Measurements from ENCODE around the gene PAPPA. TPM values are rescaled to one million over a fixed set of nuclear protein-coding genes. Genes with fewer than 3 reads are reported as not detected.

PAPPA gene
- total RNA-seq, 1 experiment from 2014 or later: 3.9 TPM

- Histone ChIP-seq H3K4me1 (replicated peaks; ENCODE audit: insufficient read depth) (no peaks in the 10 kb centered on the region), H3K4me3 (no peak overlapping the region), H3K27ac (no peak overlapping the region), H4K20me1 (ENCODE audit: insufficient read depth) (no peaks in the 10 kb centered on the region), H3K9me2 (ENCODE audit: insufficient read depth) (no peaks in the 10 kb centered on the region), H3K27me3 (ENCODE audit: insufficient read depth, low read depth) (no peaks in the 10 kb centered on the region), H3K36me3 (ENCODE audit: low read depth) (no peaks in the 10 kb centered on the region), H3K9me3 (ENCODE audit: insufficient read depth, low read depth) (no peaks in the 10 kb centered on the region), H2AFZ (no peak overlapping the region), H3K79me2 (ENCODE audit: low read depth) (no peaks in the 10 kb centered on the region), H3F3A (ENCODE audit: insufficient read depth, low read depth) (no peaks in the 10 kb centered on the region), H3K4me2 (no peak overlapping the region)
- POLR2A ChIA-PET (ENCODE audit: unreplicated experiment): no interaction called here
- peak in 1 of 2 experiments; percentile 5 for DNase-seq
- CTCF ChIA-PET: no interaction called here
- no TSS peak for BruUV-seq (replicated peaks)
- intact Hi-C loops (cut with micrococcal nuclease; ENCODE audit: unreplicated experiment): no loop called here
- TF ChIP-seq CTCF (conservative IDR thresholded peaks at IDR 0.05) (no peak), EZH2 (IDR thresholded peaks at IDR 0.05; ENCODE audit: low read depth) (no peak)
Observed at GRCh38 chr9:116365056-116365471, 211.5 kb downstream of the PAPPA start.

- Histone ChIP-seq H3K9me2 (ENCODE audit: insufficient read depth) (no peaks in the 10 kb centered on the region), H3K4me1 (replicated peaks; ENCODE audit: insufficient read depth) (no peaks in the 10 kb centered on the region), H3K27ac (no peak overlapping the region), H3F3A (ENCODE audit: insufficient read depth, low read depth) (no peaks in the 10 kb centered on the region), H3K36me3 (ENCODE audit: low read depth) (no peaks in the 10 kb centered on the region), H2AFZ (no peak overlapping the region), H3K9me3 (ENCODE audit: insufficient read depth, low read depth) (no peaks in the 10 kb centered on the region), H4K20me1 (ENCODE audit: insufficient read depth) (no peaks in the 10 kb centered on the region), H3K4me3 (no peak overlapping the region), H3K79me2 (ENCODE audit: low read depth) (no peaks in the 10 kb centered on the region), H3K4me2 (no peak overlapping the region), H3K27me3 (ENCODE audit: insufficient read depth, low read depth) (no peaks in the 10 kb centered on the region)
- ChIA-PET CTCF (no interaction called here), POLR2A (ENCODE audit: unreplicated experiment) (no interaction called here)
- no TSS peak for BruUV-seq (replicated peaks)
- intact Hi-C loops (cut with micrococcal nuclease; ENCODE audit: unreplicated experiment): no loop called here
- DNase-seq: no peak
- TF ChIP-seq EZH2 (IDR thresholded peaks at IDR 0.05; ENCODE audit: low read depth): no peak
Observed at GRCh38 chr9:116366241-116366640, 212.7 kb downstream of the PAPPA start.

GRCh38 chr9:116368680-116369079 is 215.1 kb downstream of the PAPPA start:
- no TSS peak for BruUV-seq (replicated peaks)
- no peaks in the 10 kb centered on the region for H3F3A ChIP-seq (ENCODE audit: insufficient read depth, low read depth)
- no peaks in the 10 kb centered on the region for H4K20me1 ChIP-seq (ENCODE audit: insufficient read depth)
- CTCF ChIA-PET: interaction anchor here (0.6 kb wide), 1 partner anchor 67 kb away, joined by 3 read pairs; no protein-coding TSS in a partner anchor
- no peaks in the 10 kb centered on the region for H3K79me2 ChIP-seq (ENCODE audit: low read depth)
- H3K4me1 ChIP-seq (replicated peaks; ENCODE audit: insufficient read depth): no peaks in the 10 kb centered on the region
- DNase-seq: no peak
- no peaks in the 10 kb centered on the region for H3K27me3 ChIP-seq (ENCODE audit: insufficient read depth, low read depth)
- H2AFZ ChIP-seq: no peak overlapping the region
- H3K27ac ChIP-seq: no peak overlapping the region
- POLR2A ChIA-PET (ENCODE audit: unreplicated experiment): no interaction called here
- H3K4me3 ChIP-seq: no peak overlapping the region
- H3K9me2 ChIP-seq (ENCODE audit: insufficient read depth): no peaks in the 10 kb centered on the region
- no peak for TF ChIP-seq EZH2 (IDR thresholded peaks at IDR 0.05; ENCODE audit: low read depth)
- no peak for TF ChIP-seq CTCF (conservative IDR thresholded peaks at IDR 0.05)
- H3K4me2 ChIP-seq: no peak overlapping the region
- intact Hi-C loops (cut with micrococcal nuclease; ENCODE audit: unreplicated experiment): no loop called here
- H3K9me3 ChIP-seq (ENCODE audit: insufficient read depth, low read depth): no peaks in the 10 kb centered on the region
- no peaks in the 10 kb centered on the region for H3K36me3 ChIP-seq (ENCODE audit: low read depth)

- Histone ChIP-seq H3F3A (ENCODE audit: insufficient read depth, low read depth) (no peaks in the 10 kb centered on the region), H3K27me3 (ENCODE audit: insufficient read depth, low read depth) (no peaks in the 10 kb centered on the region), H3K4me2 (no peak overlapping the region), H3K27ac (no peak overlapping the region), H3K79me2 (ENCODE audit: low read depth) (no peaks in the 10 kb centered on the region), H3K9me3 (ENCODE audit: insufficient read depth, low read depth) (no peaks in the 10 kb centered on the region), H3K4me3 (no peak overlapping the region), H3K9me2 (ENCODE audit: insufficient read depth) (no peaks in the 10 kb centered on the region), H4K20me1 (ENCODE audit: insufficient read depth) (no peaks in the 10 kb centered on the region), H2AFZ (no peak overlapping the region), H3K36me3 (ENCODE audit: low read depth) (no peaks in the 10 kb centered on the region), H3K4me1 (replicated peaks; ENCODE audit: insufficient read depth) (no peaks in the 10 kb centered on the region)
- ChIA-PET CTCF (no interaction called here), POLR2A (ENCODE audit: unreplicated experiment) (no interaction called here)
- TF ChIP-seq EZH2 (IDR thresholded peaks at IDR 0.05; ENCODE audit: low read depth): no peak
- no peak for TF ChIP-seq CTCF (conservative IDR thresholded peaks at IDR 0.05)
- DNase-seq: no peak
- intact Hi-C loops (cut with micrococcal nuclease; ENCODE audit: unreplicated experiment): no loop called here
- BruUV-seq (replicated peaks): no TSS peak
Observed at GRCh38 chr9:116369706-116370105, 216.1 kb downstream of the PAPPA start.

Measured in PC-9 (cell line).